Mesenchymal stem cell (in vitro differentiated cells and primary cell): ENCODE results near the gene SIGLEC9.

Source experiments
- DNase-seq: peaks from one replicate; pipeline ENCODE4 v3.0.0-alpha.2; 2013
- H2AFZ ChIP-seq: one replicate; pipeline ENCODE4 v1.6.1; 2013; ENCODE audit warnings: low read depth, mild to moderate bottlenecking, control low read depth, inconsistent platforms, low read length, moderate library complexity
- H2AK5ac ChIP-seq: 2 replicates; pipeline ENCODE4 v1.6.1; 2013; ENCODE audit warnings: low read length, moderate library complexity, mild to moderate bottlenecking, inconsistent platforms; ENCODE audit not compliant: severe bottlenecking
- H2BK120ac ChIP-seq: one replicate; pipeline ENCODE4 v1.6.1; 2013; ENCODE audit warnings: low read depth, mild to moderate bottlenecking, inconsistent platforms, low read length, moderate library complexity
- H2BK12ac ChIP-seq, 2 experiments: one replicate each; pipeline ENCODE4 v1.6.1; 2013; ENCODE audit warnings: inconsistent platforms in 2 of 2, low read length in 2 of 2, mild to moderate bottlenecking in 2 of 2, moderate library complexity in 2 of 2, control low read depth in 1 of 2
- H2BK15ac ChIP-seq: one replicate; pipeline ENCODE4 v1.6.1; 2013; ENCODE audit warnings: mild to moderate bottlenecking, low read depth, inconsistent platforms; ENCODE audit not compliant: poor library complexity, severe bottlenecking
- H2BK5ac ChIP-seq: 2 replicates; pipeline ENCODE4 v1.6.1; 2013; ENCODE audit warnings: low read depth, mild to moderate bottlenecking, low read length, control low read depth, inconsistent platforms; ENCODE audit not compliant: poor library complexity, severe bottlenecking
- H3K14ac ChIP-seq, 2 experiments: one replicate each; pipeline ENCODE4 v1.6.1; 2013; ENCODE audit warnings: inconsistent platforms in 2 of 2, low read length in 2 of 2, control low read depth in 1 of 2, mild to moderate bottlenecking in 1 of 2, moderate library complexity in 1 of 2
- H3K18ac ChIP-seq, 2 experiments: one replicate each; pipeline ENCODE4 v1.6.1; 2013; ENCODE audit warnings: inconsistent platforms in 2 of 2, low read length in 2 of 2, control low read depth in 1 of 2, low read depth in 1 of 2, mild to moderate bottlenecking in 1 of 2
- H3K23ac ChIP-seq, 2 experiments: one replicate each; pipeline ENCODE4 v1.6.1; 2013; ENCODE audit warnings: inconsistent platforms in 2 of 2, low read length in 2 of 2, mild to moderate bottlenecking in 2 of 2, moderate library complexity in 2 of 2, control low read depth in 1 of 2
- H3K27ac ChIP-seq: 2 replicates; pipeline ENCODE4 v1.5.1; 2013; ENCODE audit warnings: mild to moderate bottlenecking, moderate library complexity, low read length, control low read depth, inconsistent platforms; ENCODE audit not compliant: poor library complexity, severe bottlenecking
- H3K27me3 ChIP-seq, 2 experiments: 2 replicates each; pipeline versions ENCODE4 v1.6.1 to v1.7.0; 2013; ENCODE audit warnings: low read length in 2 of 2, mild to moderate bottlenecking in 2 of 2, moderate library complexity in 2 of 2, control low read depth in 1 of 2, inconsistent platforms in 1 of 2; ENCODE audit not compliant: control insufficient read depth in 1 of 2, insufficient read depth in 1 of 2
- H3K36me3 ChIP-seq, 2 experiments: 2 replicates each; pipeline versions ENCODE4 v1.6.1 to v1.7.0; 2013; ENCODE audit warnings: low read length in 2 of 2, control low read depth in 1 of 2, inconsistent platforms in 1 of 2, low read depth in 1 of 2, mild to moderate bottlenecking in 1 of 2; ENCODE audit not compliant: insufficient read depth in 2 of 2, control insufficient read depth in 1 of 2
- H3K4ac ChIP-seq, 2 experiments: one replicate each; pipeline ENCODE4 v1.6.1; 2013; ENCODE audit warnings: inconsistent platforms in 2 of 2, low read length in 2 of 2, mild to moderate bottlenecking in 2 of 2, moderate library complexity in 2 of 2, control low read depth in 1 of 2, low read depth in 1 of 2
- H3K4me1 ChIP-seq: 2 replicates; pipeline ENCODE4 v1.6.1; 2013; ENCODE audit warnings: low read depth, low read length, control low read depth; ENCODE audit not compliant: control insufficient read depth, insufficient read depth
- H3K4me2 ChIP-seq: 2 replicates; pipeline ENCODE4 v1.6.1; 2013; ENCODE audit warnings: low read length, mild to moderate bottlenecking, inconsistent platforms; ENCODE audit not compliant: poor library complexity, severe bottlenecking
- H3K4me3 ChIP-seq, 2 experiments: 2 replicates each; pipeline versions ENCODE4 v1.5.1 to v1.7.0; 2013; ENCODE audit warnings: low read length in 2 of 2, mild to moderate bottlenecking in 2 of 2, control low read depth in 1 of 2, low read depth in 1 of 2; ENCODE audit not compliant: insufficient read depth in 1 of 2
- H3K79me1 ChIP-seq: replicated peaks from 2 replicates; pipeline ENCODE4 v1.6.1; 2013; ENCODE audit warnings: mild to moderate bottlenecking, control low read depth, low read length, inconsistent platforms; ENCODE audit not compliant: poor library complexity, severe bottlenecking
- H3K9ac ChIP-seq: 2 replicates; pipeline ENCODE4 v1.7.0; 2013; ENCODE audit warnings: mild to moderate bottlenecking, low read length, moderate library complexity
- H3K9me3 ChIP-seq: 2 replicates; pipeline ENCODE4 v1.7.0; 2013; ENCODE audit warnings: mild to moderate bottlenecking, low read length; ENCODE audit not compliant: control insufficient read depth
- H4K8ac ChIP-seq: one replicate; pipeline ENCODE4 v1.6.1; 2013; ENCODE audit warnings: inconsistent platforms, mild to moderate bottlenecking, low read length, moderate library complexity
- H4K91ac ChIP-seq: one replicate; pipeline ENCODE4 v1.6.1; 2013; ENCODE audit warnings: mild to moderate bottlenecking, low read length, inconsistent platforms
- WGBS: methylation state at CpG from one replicate; pipeline ENCODE4 v1.1.7; 2013; ENCODE audit warnings: mixed read lengths; 5-methylcytosine and 5-hydroxymethylcytosine counted together

Gene SIGLEC9

GRCh38 chr19:51100601-51101000 lies 24.1 kb upstream of the SIGLEC9 start:
- no peak overlapping the region for H2AK5ac ChIP-seq
- no peak for DNase-seq
- H3K9me3 ChIP-seq: no peaks in the 10 kb centered on the region
- no peak overlapping the region for H2BK12ac ChIP-seq
- H3K4me1 ChIP-seq: no peaks in the 10 kb centered on the region
- H3K4me2 ChIP-seq: no peak overlapping the region
- H3K36me3 ChIP-seq: peaks cover 50 to 58% of the 10 kb centered on the region in 2 experiments
- H3K79me1 ChIP-seq: peaks cover 41% of the 10 kb centered on the region
- no peak overlapping the region for H3K27ac ChIP-seq
- no peaks in the 10 kb centered on the region for H3K27me3 ChIP-seq
- no peak overlapping the region for H2BK15ac ChIP-seq
- H3K9ac ChIP-seq: no peak overlapping the region
- H3K4ac ChIP-seq: no peak overlapping the region
- H2BK120ac ChIP-seq: no peak overlapping the region
- H4K91ac ChIP-seq: no peak overlapping the region
- 44% methylated on average over 1 of the region's 3 CpGs for WGBS
- H4K8ac ChIP-seq: no peak overlapping the region
- H3K18ac ChIP-seq: no peak overlapping the region
- no peak overlapping the region for H3K4me3 ChIP-seq
- no peak overlapping the region for H3K14ac ChIP-seq
- no peak overlapping the region for H2AFZ ChIP-seq
- no peak overlapping the region for H3K23ac ChIP-seq
- H2BK5ac ChIP-seq: no peak overlapping the region

- H3K4me1 ChIP-seq: no peaks in the 10 kb centered on the region
- no peak overlapping the region for H3K4ac ChIP-seq
- no peak overlapping the region for H2BK12ac ChIP-seq
- no peak overlapping the region for H3K18ac ChIP-seq
- peak; percentile 40 for DNase-seq
- peaks cover 51 to 62% of the 10 kb centered on the region in 2 experiments for H3K36me3 ChIP-seq
- no peak overlapping the region for H2BK5ac ChIP-seq
- peak overlapping the region; percentile 6 for H3K9ac ChIP-seq
- H4K91ac ChIP-seq: no peak overlapping the region
- no peak overlapping the region for H2BK120ac ChIP-seq
- 43% methylated on average over 4 of the region's 5 CpGs for WGBS
- H2AK5ac ChIP-seq: no peak overlapping the region
- H3K27me3 ChIP-seq: no peaks in the 10 kb centered on the region
- no peaks in the 10 kb centered on the region for H3K9me3 ChIP-seq
- H3K4me2 ChIP-seq: no peak overlapping the region
- no peak overlapping the region for H3K4me3 ChIP-seq
- no peak overlapping the region for H4K8ac ChIP-seq
- H3K27ac ChIP-seq: no peak overlapping the region
- no peak overlapping the region for H3K23ac ChIP-seq
- H3K14ac ChIP-seq: no peak overlapping the region
- peaks cover 46% of the 10 kb centered on the region for H3K79me1 ChIP-seq
- no peak overlapping the region for H2AFZ ChIP-seq
- no peak overlapping the region for H2BK15ac ChIP-seq
Observed at GRCh38 chr19:51101171-51101865, 23.4 kb upstream of the SIGLEC9 start.

- Histone ChIP-seq H4K8ac (no peak overlapping the region), H2BK5ac (no peak overlapping the region), H2BK12ac (no peak overlapping the region), H3K18ac (no peak overlapping the region), H3K4me3 (no peak overlapping the region), H3K27ac (no peak overlapping the region), H3K27me3 (no peaks in the 10 kb centered on the region), H3K4me2 (no peak overlapping the region), H2AK5ac (no peak overlapping the region), H3K79me1 (peaks cover 45% of the 10 kb centered on the region), H2AFZ (no peak overlapping the region), H3K9ac (no peak overlapping the region), H3K14ac (no peak overlapping the region), H4K91ac (no peak overlapping the region), H3K36me3 (peaks cover 48 to 58% of the 10 kb centered on the region in 2 experiments), H3K9me3 (no peaks in the 10 kb centered on the region), H3K4ac (no peak overlapping the region), H2BK15ac (no peak overlapping the region), H3K23ac (no peak overlapping the region), H3K4me1 (peaks cover 7% of the 10 kb centered on the region), H2BK120ac (no peak overlapping the region)
- no peak for DNase-seq
- WGBS: 100% methylated on average over 5 of the region's 7 CpGs
Observed at GRCh38 chr19:51102991-51103390, 21.7 kb upstream of the SIGLEC9 start.

DNA sequence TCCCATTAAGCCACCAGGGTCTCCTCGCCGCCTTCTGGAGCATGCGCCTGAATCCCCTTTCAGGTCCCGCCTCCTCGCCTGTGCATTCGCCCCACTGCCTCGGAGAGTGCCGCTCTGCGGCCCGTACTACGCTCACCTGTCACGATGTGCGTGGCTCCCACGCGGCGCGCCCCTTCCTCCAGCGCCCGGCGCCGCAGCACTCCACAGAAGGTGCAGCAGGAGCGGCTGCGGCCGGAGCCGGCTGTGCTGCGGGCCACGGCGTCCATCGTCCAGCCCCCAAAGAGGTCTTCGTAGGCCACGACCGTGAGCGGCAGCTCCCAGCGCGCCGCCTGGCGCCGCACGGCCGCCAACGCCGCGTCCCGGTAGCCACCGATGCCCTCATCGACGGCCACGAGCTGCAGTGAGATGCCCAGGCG lies 20.8 kb upstream of the SIGLEC9 start:
- H3K4me3 ChIP-seq: peak overlapping the region in 1 of 2 experiments; percentile 26
- H3K14ac ChIP-seq: no peak overlapping the region
- no peak overlapping the region for H3K4ac ChIP-seq
- peaks cover 9% of the 10 kb centered on the region for H3K4me1 ChIP-seq
- no peak overlapping the region for H4K8ac ChIP-seq
- no peak overlapping the region for H2BK120ac ChIP-seq
- no peaks in the 10 kb centered on the region for H3K27me3 ChIP-seq
- no peak overlapping the region for H3K4me2 ChIP-seq
- H3K27ac ChIP-seq: no peak overlapping the region
- H3K79me1 ChIP-seq: peaks cover 43% of the 10 kb centered on the region
- H3K18ac ChIP-seq: peak overlapping the region in 1 of 2 experiments; percentile 15
- H2AFZ ChIP-seq: no peak overlapping the region
- peak overlapping the region in 1 of 2 experiments; percentile 35 for H2BK12ac ChIP-seq
- 92% methylated on average over 49 of the region's 49 CpGs for WGBS
- no peak overlapping the region for H2AK5ac ChIP-seq
- no peak for DNase-seq
- no peak overlapping the region for H3K9ac ChIP-seq
- H4K91ac ChIP-seq: peak overlapping the region; percentile 41
- peak overlapping the region; percentile 12 for H2BK15ac ChIP-seq
- H3K36me3 ChIP-seq: peaks cover 38 to 56% of the 10 kb centered on the region in 2 experiments
- no peaks in the 10 kb centered on the region for H3K9me3 ChIP-seq
- H3K23ac ChIP-seq: no peak overlapping the region
- H2BK5ac ChIP-seq: no peak overlapping the region
